B cell (primary cell): ENCODE data around the gene ZMYND8. TPM values are rescaled to one million over a fixed set of nuclear protein-coding genes. Genes with fewer than 3 reads are reported as not detected.
"Not testable (repeated sequence)": the region's sequence is repeated elsewhere in the genome, so short reads cannot be mapped to it uniquely, and the experiment has no call there.

ENCODE experiments used
- ATAC-seq: fragments of 200-7000 bp; cut with Tn5 transposase; one replicate; pipeline ENCODE4 v1.10.0; 2021; ENCODE audit warnings: low read depth, mild to moderate bottlenecking, moderate number of reproducible peaks, moderate library complexity
- CTCF ChIA-PET: fragments of 350-600 bp; sonication (Branson Sonifier 250); formaldehyde crosslinking; loops from one replicate; lab custom pipeline; 2021; ENCODE audit warnings: antibody characterized with exemption, inconsistent platforms; lab: Charles Lee
- POLR2A ChIA-PET: fragments of 350-600 bp; sonication (Branson Sonifier 250); formaldehyde crosslinking; loops from one replicate; lab custom pipeline; 2021; ENCODE audit warnings: antibody characterized with exemption; lab: Charles Lee
- DNase-seq: peaks from one replicate; pipeline ENCODE4 v3.0.0; 2013
- H2AFZ ChIP-seq: 2 replicates; pipeline ENCODE4 v1.6.1; 2012; ENCODE audit warnings: mild to moderate bottlenecking, low read depth, low read length; ENCODE audit not compliant: insufficient read depth, poor library complexity, severe bottlenecking
- H3K27ac ChIP-seq, 2 donors: 1 replicate in 1 of 2; 2 replicates in 1 of 2; pipeline ENCODE4 v1.5.1; 2012 to 2013; ENCODE audit warnings: low read length in 2 of 2, mild to moderate bottlenecking in 2 of 2, moderate library complexity in 1 of 2
- H3K27me3 ChIP-seq, 4 experiments: fragments of 200-600 bp in 1 of 4; sonication (generic) in 1 of 4; replicated peaks in 1 of 4; 1 replicate in 2 of 4; 2 replicates in 2 of 4; pipeline versions ENCODE4 v1.6.1 to v1.7.0; 2013 to 2016; ENCODE audit warnings: low read length in 3 of 4, mild to moderate bottlenecking in 2 of 4, mixed read lengths in 1 of 4, moderate library complexity in 1 of 4; ENCODE audit not compliant: insufficient read depth in 4 of 4, control insufficient read depth in 3 of 4; ENCODE audit errors: control extremely low read depth in 1 of 4
- H3K36me3 ChIP-seq, 2 experiments: replicated peaks in 1 of 2; 1 replicate in 1 of 2; 2 replicates in 1 of 2; pipeline versions ENCODE4 v1.6.1 to v1.7.1; 2013; ENCODE audit warnings: low read length in 1 of 2; ENCODE audit not compliant: insufficient read depth in 2 of 2, control insufficient read depth in 1 of 2; ENCODE audit errors: control extremely low read depth in 1 of 2, extremely low read depth in 1 of 2
- H3K4me1 ChIP-seq, 2 donors: fragments of 200-600 bp in 1 of 2; sonication (generic) in 1 of 2; 1 replicate in 1 of 2; 2 replicates in 1 of 2; pipeline versions ENCODE4 v1.5.1 to v1.6.1; 2013 to 2017; ENCODE audit warnings: low read length in 2 of 2; ENCODE audit not compliant: control insufficient read depth in 2 of 2, insufficient read depth in 2 of 2
- H3K4me2 ChIP-seq: replicated peaks from 2 replicates; pipeline ENCODE3; 2012; ENCODE audit warnings: mild to moderate bottlenecking, low read depth, low read length; ENCODE audit not compliant: poor library complexity, severe bottlenecking
- H3K4me3 ChIP-seq, 5 experiments: fragments of 200-600 bp in 1 of 5; sonication (generic) in 1 of 5; 1 replicate in 3 of 5; 2 replicates in 2 of 5; pipeline versions ENCODE4 v1.5.1 to v1.7.0; 2011 to 2016; ENCODE audit warnings: low read length in 4 of 5, mild to moderate bottlenecking in 4 of 5, low read depth in 2 of 5, control low read depth in 1 of 5, moderate library complexity in 1 of 5; ENCODE audit not compliant: insufficient read depth in 1 of 5; ENCODE audit errors: control extremely low read depth in 1 of 5, extremely low read depth in 1 of 5
- H3K79me2 ChIP-seq: fragments of 200-600 bp; sonication (generic); one replicate; pipeline ENCODE4 v1.6.0; 2016; ENCODE audit warnings: low read length; ENCODE audit not compliant: control insufficient read depth, insufficient read depth
- H3K9ac ChIP-seq: fragments of 200-600 bp; sonication (generic); 2 replicates; pipeline ENCODE4 v1.6.1; 2017; ENCODE audit warnings: mild to moderate bottlenecking, low read length, moderate library complexity
- H3K9me3 ChIP-seq, 3 donors: one replicate each; pipeline versions ENCODE4 v1.6.1 to v1.7.1; 2013; ENCODE audit warnings: low read length in 2 of 3; ENCODE audit not compliant: control insufficient read depth in 2 of 3, insufficient read depth in 1 of 3; ENCODE audit errors: control extremely low read depth in 1 of 3
- H4K20me1 ChIP-seq: 2 replicates; pipeline ENCODE4 v1.6.0; 2012; ENCODE audit warnings: mild to moderate bottlenecking, low read length; ENCODE audit not compliant: insufficient read depth, control insufficient read depth, poor library complexity, severe bottlenecking
- H3K27ac Mint-ChIP-seq: one replicate; pipeline ENCODE4 v1.8.0; 2021; ENCODE audit warnings: mixed read lengths
- H3K27me3 Mint-ChIP-seq: one replicate; pipeline ENCODE4 v1.8.0; 2021; ENCODE audit warnings: mixed read lengths
- H3K4me1 Mint-ChIP-seq: one replicate; pipeline ENCODE4 v1.8.0; 2021; ENCODE audit warnings: mixed read lengths
- H3K4me3 Mint-ChIP-seq: one replicate; pipeline ENCODE4 v1.8.0; 2021; ENCODE audit warnings: mixed read lengths
- H3K9me3 Mint-ChIP-seq: one replicate; pipeline ENCODE4 v1.8.0; 2022; ENCODE audit warnings: mixed read lengths; ENCODE audit not compliant: insufficient read depth
- EZH2 ChIP-seq: IDR thresholded peaks from 2 replicates; pipeline ENCODE4 v1.6.1; 2012; ENCODE audit warnings: borderline replicate concordance, low read depth, mild to moderate bottlenecking, moderate library complexity, low read length; ENCODE audit not compliant: insufficient read depth, poor library complexity, severe bottlenecking
- WGBS: methylation state at CpG from one replicate; pipeline ENCODE4 v1.1.5; 2013; ENCODE audit warnings: missing lambda C conversion rate; ENCODE audit not compliant: insufficient coverage; 5-methylcytosine and 5-hydroxymethylcytosine counted together
- intact Hi-C: fragments of 100-400 bp; cut with micrococcal nuclease; formaldehyde crosslinking; loops from one replicate; pipeline ENCODE4 v1.10.0; 2022
- polyA plus RNA-seq: library from polyadenylated mRNA; depleted of rRNA; stranded (reverse); fragments of >200 nt; gene quantifications from 2 replicates; pipeline ENCODE4 v1.2.3, GENCODE V29; 2012
- total RNA-seq, 2 donors: library from RNA; stranded (reverse); fragments of 120-200 nt in 1 of 2; gene quantifications; 1 replicate in 1 of 2; 2 replicates in 1 of 2; pipeline versions ENCODE4 v1.2.3 to v1.2.4, GENCODE V29; 2013 to 2022
- TF ChIP-seq, protein P1 (sequence below): fragments of 200-600 bp; IDR thresholded peaks from one replicate; pipeline ENCODE4 v1.8.0; 2022; ENCODE audit warnings: antibody characterized with exemption, mild to moderate bottlenecking

Gene ZMYND8
- total and polyA plus RNA-seq, 2 donors (not counting 1 experiment from before 2014, with no cell fraction given), result 20.3 to 67.2 TPM

DNA sequence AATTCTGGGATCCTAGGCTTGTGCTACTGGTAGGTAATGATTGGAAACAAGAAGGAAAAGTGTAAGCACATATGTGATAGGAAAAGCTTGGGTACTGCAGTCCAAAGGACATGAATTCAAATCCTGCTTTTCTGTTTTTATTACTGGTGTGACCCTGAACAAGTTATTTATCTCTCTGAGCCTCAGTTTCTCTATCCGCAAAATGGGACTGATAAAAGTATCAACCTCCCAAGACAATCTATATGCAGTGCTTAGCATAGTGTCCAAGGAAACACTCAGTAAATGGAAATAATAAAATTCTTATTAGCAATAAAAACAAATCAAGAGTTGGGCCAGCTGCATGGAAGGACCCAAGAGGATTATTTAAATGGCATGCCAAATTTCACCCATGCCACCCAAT is 108.5 kb downstream of the ZMYND8 start:
- TF ChIP-seq, protein P1, sequence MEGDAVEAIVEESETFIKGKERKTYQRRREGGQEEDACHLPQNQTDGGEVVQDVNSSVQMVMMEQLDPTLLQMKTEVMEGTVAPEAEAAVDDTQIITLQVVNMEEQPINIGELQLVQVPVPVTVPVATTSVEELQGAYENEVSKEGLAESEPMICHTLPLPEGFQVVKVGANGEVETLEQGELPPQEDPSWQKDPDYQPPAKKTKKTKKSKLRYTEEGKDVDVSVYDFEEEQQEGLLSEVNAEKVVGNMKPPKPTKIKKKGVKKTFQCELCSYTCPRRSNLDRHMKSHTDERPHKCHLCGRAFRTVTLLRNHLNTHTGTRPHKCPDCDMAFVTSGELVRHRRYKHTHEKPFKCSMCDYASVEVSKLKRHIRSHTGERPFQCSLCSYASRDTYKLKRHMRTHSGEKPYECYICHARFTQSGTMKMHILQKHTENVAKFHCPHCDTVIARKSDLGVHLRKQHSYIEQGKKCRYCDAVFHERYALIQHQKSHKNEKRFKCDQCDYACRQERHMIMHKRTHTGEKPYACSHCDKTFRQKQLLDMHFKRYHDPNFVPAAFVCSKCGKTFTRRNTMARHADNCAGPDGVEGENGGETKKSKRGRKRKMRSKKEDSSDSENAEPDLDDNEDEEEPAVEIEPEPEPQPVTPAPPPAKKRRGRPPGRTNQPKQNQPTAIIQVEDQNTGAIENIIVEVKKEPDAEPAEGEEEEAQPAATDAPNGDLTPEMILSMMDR, result no peak
- no peak for TF ChIP-seq EZH2
- no peak overlapping the region for H3K9ac ChIP-seq
- intact Hi-C loops, result no loop called here
- H3K79me2 ChIP-seq, result peaks cover 81% of the 10 kb centered on the region
- ChIA-PET POLR2A (no interaction called here), CTCF (interaction anchor here (0.6 to 1.7 kb wide), 3 partner anchors 25 to 160 kb away, joined by 3 to 5 read pairs (median 3); no protein-coding TSS in a partner anchor)
- no peaks in the 10 kb centered on the region for H3K27me3 ChIP-seq
- WGBS, result no CpG with 5 or more reads among the region's 1 CpG
- no peak overlapping the region for H3K27ac Mint-ChIP-seq
- no peak overlapping the region for H3K4me2 ChIP-seq
- no peaks in the 10 kb centered on the region for H3K27me3 Mint-ChIP-seq
- H3K36me3 ChIP-seq, result peaks cover 10 to 93% of the 10 kb centered on the region in 2 experiments
- ATAC-seq (no peak), DNase-seq (no peak)
- no peak overlapping the region for H3K4me3 Mint-ChIP-seq
- no peaks in the 10 kb centered on the region for H3K9me3 ChIP-seq
- no peaks in the 10 kb centered on the region for H3K9me3 Mint-ChIP-seq
- H4K20me1 ChIP-seq, result peaks cover 18% of the 10 kb centered on the region
- H3K4me3 ChIP-seq, result no peak overlapping the region
- H3K4me1 Mint-ChIP-seq, result peaks cover under 1% of the 10 kb centered on the region
- H2AFZ ChIP-seq, result no peak overlapping the region
- no peak overlapping the region for H3K27ac ChIP-seq
- H3K4me1 ChIP-seq, result no peaks in the 10 kb centered on the region

DNA sequence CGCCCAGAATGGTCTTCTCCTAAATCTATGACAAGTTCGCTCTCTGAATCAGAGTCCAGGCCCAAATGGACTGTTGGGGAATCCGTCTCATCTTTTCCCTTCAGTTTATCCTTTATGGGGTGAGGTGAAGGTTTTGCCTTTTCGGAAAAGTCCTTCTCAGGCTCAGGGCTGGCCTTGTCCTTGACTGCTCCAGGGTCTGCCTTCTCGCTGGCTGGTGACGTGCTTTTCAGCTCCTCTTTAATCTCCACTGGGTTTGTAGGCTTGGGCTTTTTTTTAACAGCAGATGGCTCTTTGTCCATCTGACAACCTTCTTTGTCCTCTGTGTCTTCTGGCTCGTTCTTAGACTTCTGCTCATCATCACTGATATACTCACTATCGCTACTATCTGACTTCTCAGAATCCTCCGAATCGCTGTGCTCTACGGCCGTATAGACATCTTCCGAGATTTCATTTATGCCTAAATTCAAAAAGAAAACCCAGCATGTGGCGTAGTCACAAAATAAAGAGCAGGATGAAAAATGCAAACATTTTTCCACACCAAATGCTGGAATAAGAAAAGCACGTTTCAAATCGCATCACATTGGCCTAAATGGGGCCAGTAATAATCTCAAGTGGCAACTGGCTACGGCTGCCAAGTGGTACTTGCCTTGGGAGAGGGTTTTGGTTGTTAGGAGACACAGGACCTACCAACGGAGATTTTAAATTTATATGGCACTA is 110.3 kb downstream of the ZMYND8 start:
- no peak overlapping the region for H3K27ac Mint-ChIP-seq
- TF ChIP-seq EZH2, result no peak
- TF ChIP-seq, protein P1, result no peak

DNA sequence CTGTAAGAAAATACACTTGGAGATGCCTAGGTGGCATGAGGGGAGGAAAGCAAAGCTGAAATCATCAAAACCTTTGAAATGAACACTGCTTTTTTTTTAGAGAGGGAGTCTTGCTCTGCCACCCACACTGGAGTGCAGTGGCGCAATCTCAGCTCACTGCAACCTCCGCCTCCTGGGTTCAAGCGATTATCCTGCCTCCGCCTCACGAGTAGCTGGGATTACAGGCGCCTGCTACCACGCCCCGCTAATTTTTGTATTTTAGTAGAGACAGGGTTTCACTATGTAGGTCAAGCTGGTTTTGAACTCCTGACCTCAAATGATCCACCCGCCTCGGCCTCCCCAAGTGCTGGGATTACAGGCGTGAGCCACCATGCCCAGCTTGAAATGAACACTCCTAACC is 111.3 kb downstream of the ZMYND8 start:
- ATAC-seq, H3K27me3 ChIP-seq, H2AFZ ChIP-seq, H3K9ac ChIP-seq, H3K27ac ChIP-seq, H3K4me1 ChIP-seq, POLR2A ChIA-PET, H3K4me2 ChIP-seq, DNase-seq, H3K27ac Mint-ChIP-seq, H3K9me3 ChIP-seq, intact Hi-C loops, H3K4me3 Mint-ChIP-seq, H3K4me1 Mint-ChIP-seq, H3K4me3 ChIP-seq, H3K27me3 Mint-ChIP-seq, H3K9me3 Mint-ChIP-seq: not testable (repeated sequence)
- CTCF ChIA-PET, result interaction anchor here (0.5 to 1.1 kb wide), 4 partner anchors 140 to 1752 kb away, joined by 3 to 4 read pairs (median 3); no protein-coding TSS in a partner anchor
- H3K79me2 ChIP-seq, result peaks cover 65% of the 10 kb centered on the region
- peaks cover 26% of the 10 kb centered on the region for H4K20me1 ChIP-seq
- H3K36me3 ChIP-seq, result peaks cover 17 to 88% of the 10 kb centered on the region in 2 experiments
- whole genome bisulfite sequencing, result 100% methylated on average over 5 of the region's 11 CpGs

More for the DNA sequence above, 110.3 kb downstream of the ZMYND8 start:
- Histone ChIP-seq H3K9me3 (no peaks in the 10 kb centered on the region), H3K4me1 (no peaks in the 10 kb centered on the region), H3K4me3 (no peak overlapping the region), H2AFZ (no peak overlapping the region), H3K79me2 (peaks cover 75% of the 10 kb centered on the region), H3K36me3 (peaks cover 17 to 94% of the 10 kb centered on the region in 2 experiments), H3K9ac (no peak overlapping the region), H4K20me1 (peaks cover 26% of the 10 kb centered on the region), H3K4me2 (no peak overlapping the region), H3K27ac (no peak overlapping the region), H3K27me3 (no peaks in the 10 kb centered on the region)
- intact Hi-C loops, result no loop called here
- ChIA-PET CTCF (interaction anchor here (0.7 to 1.1 kb wide), 2 partner anchors 137 to 418 kb away, joined by 3 read pairs; no protein-coding TSS in a partner anchor), POLR2A (no interaction called here)
- Mint-ChIP-seq H3K4me3 (no peak overlapping the region), H3K27me3 (no peaks in the 10 kb centered on the region), H3K9me3 (no peaks in the 10 kb centered on the region), H3K4me1 (no peaks in the 10 kb centered on the region)
- ATAC-seq (no peak), DNase-seq (no peak)
- WGBS, result 99% methylated on average over 12 of the region's 18 CpGs
